GM23338 (cell line): ENCODE data around the gene RABGAP1L. TPM values are rescaled to one million over a fixed set of nuclear protein-coding genes. Genes with fewer than 3 reads are reported as not detected.

Source experiments
- CREB1 ChIP-seq: fragments of 250-450 bp; sonication (Bioruptor Pico); IDR thresholded peaks from 2 replicates; pipeline ENCODE4 v1.5.0; 2020; ENCODE audit warnings: low read depth, mild to moderate bottlenecking, moderate library complexity
- EZH2 ChIP-seq: fragments of 200-600 bp; sonication (generic); IDR thresholded peaks from one replicate; pipeline ENCODE4 v1.8.0; 2017; ENCODE audit warnings: antibody characterized with exemption, mild to moderate bottlenecking, low read depth; ENCODE audit not compliant: unreplicated experiment
- EZH2phosphoT487 ChIP-seq: fragments of 200-600 bp; sonication (generic); IDR thresholded peaks from one replicate; pipeline ENCODE4 v1.8.1; 2018; ENCODE audit warnings: antibody characterized with exemption; ENCODE audit not compliant: unreplicated experiment
- POLR2AphosphoS5 ChIP-seq: IDR thresholded peaks from 2 replicates; pipeline ENCODE4 v1.6.1; 2016; ENCODE audit warnings: antibody characterized with exemption, low read depth
- REST ChIP-seq: IDR thresholded peaks from one replicate; pipeline ENCODE4 v1.6.1; 2018; ENCODE audit warnings: antibody characterized with exemption; ENCODE audit not compliant: unreplicated experiment
- STAT1 ChIP-seq: IDR thresholded peaks from one replicate; pipeline ENCODE4 v1.6.1; 2016; ENCODE audit warnings: antibody characterized with exemption; ENCODE audit not compliant: unreplicated experiment
- ZNF114 ChIP-seq: fragments of 250-450 bp; sonication (Bioruptor Pico); IDR thresholded peaks from 2 replicates; pipeline ENCODE4 v1.5.0; 2020; ENCODE audit warnings: mild to moderate bottlenecking, moderate library complexity
- ZNF331 ChIP-seq: fragments of 250-450 bp; sonication (Bioruptor Pico); IDR thresholded peaks from 2 replicates; pipeline ENCODE4 v1.5.0; 2020; ENCODE audit warnings: low read depth, mild to moderate bottlenecking, moderate library complexity
- ZNF462 ChIP-seq: fragments of 250-450 bp; sonication (Bioruptor Pico); IDR thresholded peaks from 2 replicates; pipeline ENCODE4 v1.5.0; 2020; ENCODE audit warnings: mild to moderate bottlenecking, moderate library complexity
- polyA plus RNA-seq: library from polyadenylated mRNA; unstranded; fragments of >200 nt; fragmentation: Nextera tagmentation; extraction: Ambion mirVana; gene quantifications from 2 replicates; pipeline ENCODE4 v1.2.1, GENCODE V29; 2016
- total RNA-seq: library from RNA; depleted of rRNA; stranded (reverse); fragments of >200 nt; shearing (Covaris generic); gene quantifications from 2 replicates; pipeline ENCODE4 v1.2.3, GENCODE V29; 2014

The RABGAP1L gene
- total and polyA plus RNA-seq, 2 experiments from 2014 or later: 83.2 to 136 TPM

GRCh38 chr1:174659823-174660222 lies 500.5 kb downstream of the RABGAP1L start (continued):
- TF ChIP-seq ZNF462 (no peak), EZH2 (no peak), ZNF331 (no peak), CREB1 (CRISPR knock-in tag) (no peak), STAT1 (no peak), REST (no peak), EZH2phosphoT487 (no peak), ZNF114 (CRISPR knock-in tag) (no peak), POLR2AphosphoS5 (no peak)
